Activated CD8-positive, alpha-beta T cell treated with anti-CD3 and anti-CD28 coated beads for 36 hours (primary cell): ENCODE measurements around the gene POLR1E. TPM values are rescaled to one million over a fixed set of nuclear protein-coding genes. Genes with fewer than 3 reads are reported as not detected.

ENCODE experiments used
- ATAC-seq: fragments of 200-7000 bp; cut with Tn5 transposase; one replicate; pipeline ENCODE4 v1.10.0; 2021; ENCODE audit warnings: mild to moderate bottlenecking, moderate library complexity
- CTCF ChIA-PET: fragments of 350-600 bp; sonication (Branson Sonifier 250); formaldehyde crosslinking; loops from one replicate; lab custom pipeline; 2021; ENCODE audit warnings: antibody characterized with exemption; lab: Charles Lee
- POLR2A ChIA-PET: fragments of 350-600 bp; sonication (Branson Sonifier 250); formaldehyde crosslinking; loops from one replicate; lab custom pipeline; 2021; ENCODE audit warnings: antibody characterized with exemption; lab: Charles Lee
- DNase-seq: peaks from one replicate; pipeline ENCODE4 v3.0.0-alpha.2; 2020
- H3K27ac Mint-ChIP-seq: one replicate; pipeline ENCODE4 v1.8.0; 2021; ENCODE audit warnings: mild to moderate bottlenecking, mixed read lengths
- H3K27me3 Mint-ChIP-seq: one replicate; pipeline ENCODE4 v1.8.0; 2021; ENCODE audit warnings: mixed read lengths
- H3K36me3 Mint-ChIP-seq: one replicate; pipeline ENCODE4 v1.8.0; 2021; ENCODE audit warnings: low read depth, mixed read lengths
- H3K4me1 Mint-ChIP-seq: one replicate; pipeline ENCODE4 v1.8.0; 2021; ENCODE audit warnings: low read depth, mixed read lengths
- H3K4me3 Mint-ChIP-seq: one replicate; pipeline ENCODE4 v1.8.0; 2021; ENCODE audit warnings: mild to moderate bottlenecking, moderate library complexity, mixed read lengths
- H3K9me3 Mint-ChIP-seq: one replicate; pipeline ENCODE4 v1.8.0; 2021; ENCODE audit warnings: mixed read lengths
- CTCF ChIP-seq: fragments of 200-600 bp; IDR thresholded peaks from one replicate; pipeline ENCODE4 v1.8.0; 2022; ENCODE audit warnings: antibody characterized with exemption, mild to moderate bottlenecking
- intact Hi-C: fragments of 100-400 bp; cut with micrococcal nuclease; formaldehyde crosslinking; loops from one replicate; pipeline ENCODE4 v1.10.0; 2022
- total RNA-seq, 2 experiments: library from RNA; stranded (reverse); gene quantifications; one replicate each; pipeline ENCODE4 v1.2.3, GENCODE V29; 2021

Gene POLR1E
- total RNA-seq, 2 experiments from 2014 or later, result 66.9 to 70.5 TPM

- no peak overlapping the region for H3K27ac Mint-ChIP-seq
- no peak for TF ChIP-seq CTCF
- H3K27me3 Mint-ChIP-seq, result no peaks in the 10 kb centered on the region
- intact Hi-C loops, result no loop called here
- H3K4me3 Mint-ChIP-seq, result no peak overlapping the region
- no peaks in the 10 kb centered on the region for H3K4me1 Mint-ChIP-seq
- no peak for ATAC-seq
- CTCF ChIA-PET, result no interaction called here
- H3K36me3 Mint-ChIP-seq, result peaks cover 38% of the 10 kb centered on the region
- POLR2A ChIA-PET, result interaction anchor here (1.0 to 1.2 kb wide), 2 partner anchors 26 to 28 kb away, joined by 4 read pairs; no protein-coding TSS in a partner anchor
- H3K9me3 Mint-ChIP-seq, result no peaks in the 10 kb centered on the region
- no peak for DNase-seq
Measured at GRCh38 chr9:37438359-37438758, 47.4 kb upstream of the POLR1E start.

- no peaks in the 10 kb centered on the region for H3K9me3 Mint-ChIP-seq
- CTCF ChIA-PET, result interaction anchor here (1.0 kb wide), 1 partner anchor 17 kb away, joined by 3 read pairs; no protein-coding TSS in a partner anchor
- H3K27ac Mint-ChIP-seq, result no peak overlapping the region
- peaks cover 4% of the 10 kb centered on the region for H3K4me1 Mint-ChIP-seq
- no peak overlapping the region for H3K4me3 Mint-ChIP-seq
- intact Hi-C loops, result no loop called here
- DNase-seq (no peak), ATAC-seq (no peak)
- no peak for TF ChIP-seq CTCF
- POLR2A ChIA-PET, result no interaction called here
- H3K36me3 Mint-ChIP-seq, result peaks cover 29% of the 10 kb centered on the region
- H3K27me3 Mint-ChIP-seq, result no peaks in the 10 kb centered on the region
Measured at GRCh38 chr9:37441776-37442370, 43.9 kb upstream of the POLR1E start.

- peaks cover 27% of the 10 kb centered on the region for H3K36me3 Mint-ChIP-seq
- TF ChIP-seq CTCF, result no peak
- H3K27ac Mint-ChIP-seq, result no peak overlapping the region
- CTCF ChIA-PET, result interaction anchor here (1.0 kb wide), 1 partner anchor 16 kb away, joined by 3 read pairs; no protein-coding TSS in a partner anchor
- no peaks in the 10 kb centered on the region for H3K27me3 Mint-ChIP-seq
- intact Hi-C loops, result no loop called here
- H3K4me3 Mint-ChIP-seq, result no peak overlapping the region
- no peak for ATAC-seq
- peaks cover 7% of the 10 kb centered on the region for H3K4me1 Mint-ChIP-seq
- POLR2A ChIA-PET, result interaction anchor here (1.5 kb wide), 1 partner anchor 13 kb away, joined by 5 read pairs; no protein-coding TSS in a partner anchor
- H3K9me3 Mint-ChIP-seq, result no peaks in the 10 kb centered on the region
- DNase-seq, result no peak
Measured at GRCh38 chr9:37442556-37442955, 43.2 kb upstream of the POLR1E start.

- Mint-ChIP-seq H3K4me1 (peaks cover 7% of the 10 kb centered on the region), H3K4me3 (no peak overlapping the region), H3K9me3 (no peaks in the 10 kb centered on the region), H3K27me3 (no peaks in the 10 kb centered on the region), H3K36me3 (peaks cover 23% of the 10 kb centered on the region), H3K27ac (no peak overlapping the region)
- intact Hi-C loops, result no loop called here
- CTCF ChIA-PET, result no interaction called here
- no peak for ATAC-seq
- DNase-seq, result no peak
- no peak for TF ChIP-seq CTCF
- POLR2A ChIA-PET, result interaction anchor here (1.4 to 1.5 kb wide), 2 partner anchors 8 to 12 kb away, joined by 3 to 5 read pairs; no protein-coding TSS in a partner anchor
Measured at GRCh38 chr9:37443566-37443965, 42.2 kb upstream of the POLR1E start.

GRCh38 chr9:37444890-37445289 lies 40.9 kb upstream of the POLR1E start:
- intact Hi-C loops, result no loop called here
- no peaks in the 10 kb centered on the region for H3K9me3 Mint-ChIP-seq
- H3K27ac Mint-ChIP-seq, result no peak overlapping the region
- POLR2A ChIA-PET, result interaction anchor here (1.4 kb wide), 1 partner anchor 10 kb away, joined by 3 read pairs; no protein-coding TSS in a partner anchor
- H3K4me1 Mint-ChIP-seq, result peaks cover 7% of the 10 kb centered on the region
- no peak for ATAC-seq
- peaks cover 20% of the 10 kb centered on the region for H3K36me3 Mint-ChIP-seq
- CTCF ChIA-PET, result no interaction called here
- DNase-seq, result no peak
- TF ChIP-seq CTCF, result no peak
- H3K27me3 Mint-ChIP-seq, result no peaks in the 10 kb centered on the region
- no peak overlapping the region for H3K4me3 Mint-ChIP-seq
